Bronchial epithelial cell (primary cell): Measurements from ENCODE around the gene NIF3L1. TPM values are rescaled to one million over a fixed set of nuclear protein-coding genes. Genes with fewer than 3 reads are reported as not detected.
A peak's percentile ranks its signal among the peaks of the same experiment; 100 is the strongest.

Source experiments
- DNase-seq: peaks from one replicate; pipeline ENCODE4 v3.0.0-alpha.2; 2010; ENCODE audit warnings: low read depth
- FAIRE-seq: peaks from 2 replicates; lab custom pipeline; 2011; peaks lifted over from hg19 to GRCh38; lab: Jason Lieb, UNC
- H3K27me3 ChIP-seq: 2 replicates; pipeline ENCODE4 v1.5.1; 2011; ENCODE audit warnings: low read length; ENCODE audit not compliant: control insufficient read depth, insufficient read depth
- H3K36me3 ChIP-seq: 2 replicates; pipeline ENCODE4 v1.5.1; 2011; ENCODE audit warnings: low read length; ENCODE audit not compliant: control insufficient read depth, insufficient read depth
- H3K4me3 ChIP-seq: 2 replicates; pipeline ENCODE4 v1.5.1; 2011; ENCODE audit warnings: mild to moderate bottlenecking, low read depth, low read length, control low read depth
- CTCF ChIP-seq: IDR thresholded peaks from 2 replicates; pipeline ENCODE4 v1.5.1; 2011; ENCODE audit warnings: mild to moderate bottlenecking, moderate library complexity, low read length, control low read depth, inconsistent platforms; ENCODE audit not compliant: insufficient read depth, severe bottlenecking
- total RNA-seq: library from RNA; depleted of rRNA; stranded (reverse); fragments of >200 nt; gene quantifications from 2 replicates; pipeline ENCODE4 v1.2.1, GENCODE V29; 2014

Gene NIF3L1
- total RNA-seq, 1 donor from 2014 or later: 24.2 TPM

DNA sequence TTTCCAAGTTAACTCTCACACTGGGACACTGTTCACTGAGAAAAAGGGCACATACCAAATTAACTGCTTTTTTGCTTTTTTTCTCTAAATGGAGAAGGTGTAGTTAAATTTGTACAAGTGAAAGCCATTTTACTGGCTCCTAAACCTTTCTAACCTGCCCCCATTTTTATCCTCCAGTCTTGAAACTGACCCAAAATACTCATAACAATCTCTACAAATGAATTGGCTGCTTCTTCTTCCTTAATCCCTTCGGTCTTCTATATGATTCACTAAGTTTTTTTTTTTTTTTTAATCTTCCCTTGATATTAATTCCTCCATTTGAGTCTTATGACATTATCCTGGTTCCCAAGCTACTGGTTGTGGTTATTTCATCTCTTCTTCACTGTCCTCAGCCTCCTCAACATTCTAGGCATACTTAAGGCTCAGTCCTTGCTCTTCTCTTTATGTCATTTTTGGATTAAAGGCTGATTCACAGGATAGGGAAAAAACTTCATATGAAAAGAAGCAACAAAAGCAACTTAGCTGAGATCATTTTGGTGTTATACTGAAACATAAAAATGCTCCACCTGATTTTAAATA, 54.4 kb downstream of the NIF3L1 start:
- Histone ChIP-seq H3K4me3 (no peak overlapping the region), H3K27me3 (no peaks in the 10 kb centered on the region), H3K36me3 (peaks cover 6% of the 10 kb centered on the region)
- no peak for FAIRE-seq
- TF ChIP-seq CTCF: no peak
- DNase-seq: no peak

- Histone ChIP-seq H3K36me3 (peaks cover 6% of the 10 kb centered on the region), H3K4me3 (no peak overlapping the region), H3K27me3 (no peaks in the 10 kb centered on the region)
- TF ChIP-seq CTCF: no peak
- DNase-seq (peak; percentile 94), FAIRE-seq (no peak)
These were observed 55.6 kb downstream of the NIF3L1 start for GRCh38 chr2:200944467-200945394.

DNA sequence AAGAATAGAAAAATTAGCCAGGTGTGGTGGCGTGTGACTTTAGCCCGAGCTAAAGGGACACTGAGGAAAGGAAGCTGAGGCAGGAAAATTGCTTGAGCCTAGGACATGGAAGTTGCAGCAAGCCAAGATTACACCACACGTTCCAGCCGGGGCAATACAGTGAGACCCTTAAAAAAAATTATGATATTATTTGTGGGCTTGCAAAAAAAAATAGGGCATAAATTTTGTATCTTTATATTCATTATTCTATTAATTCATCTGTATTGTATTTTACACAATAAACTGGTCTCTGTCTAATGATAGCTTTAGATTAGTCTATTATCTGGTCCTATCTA, 56.2 kb downstream of the NIF3L1 start:
- TF ChIP-seq CTCF: no peak
- FAIRE-seq (no peak), DNase-seq (no peak)
- Histone ChIP-seq H3K36me3 (peaks cover 5% of the 10 kb centered on the region), H3K27me3 (no peaks in the 10 kb centered on the region), H3K4me3 (no peak overlapping the region)

DNA sequence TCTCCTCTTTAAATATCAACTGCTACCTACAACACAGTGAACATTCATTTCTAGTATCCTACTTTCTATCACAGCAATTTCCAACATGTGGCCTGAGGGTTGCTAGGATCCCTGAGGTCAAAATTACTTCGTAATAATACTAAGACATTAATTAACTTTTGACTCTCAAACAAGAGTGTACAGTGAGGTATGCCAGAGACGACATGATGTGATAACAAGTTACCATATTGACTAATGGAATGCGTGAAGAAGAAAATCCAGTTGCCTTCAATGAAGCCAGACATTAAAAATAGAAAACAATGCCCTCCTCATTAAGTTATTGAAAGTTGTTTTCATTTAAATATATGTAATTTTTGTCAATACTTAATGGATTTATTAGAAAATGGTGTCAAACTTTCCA, 61.2 kb downstream of the NIF3L1 start:
- Histone ChIP-seq H3K36me3 (peaks cover 3% of the 10 kb centered on the region), H3K27me3 (no peaks in the 10 kb centered on the region), H3K4me3 (no peak overlapping the region)
- TF ChIP-seq CTCF: no peak
- no peak for FAIRE-seq
- DNase-seq: no peak

Other genes starting within 250 kb of the NIF3L1 start
- gene BZW1, start 77.5 kb upstream of the NIF3L1 start, total RNA-seq: 546 and 792 TPM in 2 replicates
- 84.1 and 96.1 TPM in 2 replicates for gene CLK1, start 24.7 kb upstream of the NIF3L1 start, total RNA-seq
- 34.5 and 50.3 TPM in 2 replicates for gene PPIL3, start 294 bp upstream of the NIF3L1 start, total RNA-seq
- 14.5 and 16.3 TPM in 2 replicates for gene ORC2, start 74.3 kb downstream of the NIF3L1 start, total RNA-seq
- gene HYCC2, start 182.3 kb downstream of the NIF3L1 start, total RNA-seq: 8.4 and 13.2 TPM in 2 replicates
- gene NDUFB3, start 182.6 kb downstream of the NIF3L1 start, total RNA-seq: 38.7 and 72.1 TPM in 2 replicates
- gene CFLAR, start 226.8 kb downstream of the NIF3L1 start, total RNA-seq: 77.1 and 100 TPM in 2 replicates